HG03066 (cell line): ENCODE data around the gene MGLL.

ENCODE experiments used
- ATAC-seq: cut with Tn5 transposase; IDR thresholded peaks from one replicate; pipeline ENCODE4 v1.9.1; 2021; ENCODE audit warnings: low read depth; ENCODE audit not compliant: unreplicated experiment

MGLL gene

DNA sequence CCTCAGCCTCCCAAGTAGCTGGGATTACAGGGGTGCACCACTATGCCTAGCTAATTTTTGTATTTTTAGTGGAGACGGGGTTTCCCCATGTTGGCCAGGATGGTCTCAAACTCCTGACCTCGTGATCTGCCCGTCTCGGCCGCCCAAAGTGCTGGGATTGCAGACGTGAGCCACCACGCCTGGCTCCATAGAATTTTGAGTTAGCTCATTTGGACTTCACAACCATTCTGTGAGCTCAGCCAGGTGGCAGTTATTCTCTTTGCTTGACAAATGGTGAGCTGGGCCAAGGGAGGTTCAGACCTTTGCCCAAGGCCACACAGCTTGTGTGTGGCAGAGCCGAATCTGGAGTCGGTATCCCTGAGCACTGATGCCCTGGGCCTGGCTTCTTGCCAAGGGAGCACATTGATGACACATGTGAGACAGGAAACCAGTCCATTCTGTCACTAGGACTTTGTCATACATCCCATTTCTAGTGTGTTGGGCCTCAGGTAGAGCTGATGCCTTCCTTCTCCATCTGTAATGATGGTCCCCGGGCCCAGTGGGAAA, 175.7 kb downstream of the MGLL start:
- ATAC-seq = no peak

DNA sequence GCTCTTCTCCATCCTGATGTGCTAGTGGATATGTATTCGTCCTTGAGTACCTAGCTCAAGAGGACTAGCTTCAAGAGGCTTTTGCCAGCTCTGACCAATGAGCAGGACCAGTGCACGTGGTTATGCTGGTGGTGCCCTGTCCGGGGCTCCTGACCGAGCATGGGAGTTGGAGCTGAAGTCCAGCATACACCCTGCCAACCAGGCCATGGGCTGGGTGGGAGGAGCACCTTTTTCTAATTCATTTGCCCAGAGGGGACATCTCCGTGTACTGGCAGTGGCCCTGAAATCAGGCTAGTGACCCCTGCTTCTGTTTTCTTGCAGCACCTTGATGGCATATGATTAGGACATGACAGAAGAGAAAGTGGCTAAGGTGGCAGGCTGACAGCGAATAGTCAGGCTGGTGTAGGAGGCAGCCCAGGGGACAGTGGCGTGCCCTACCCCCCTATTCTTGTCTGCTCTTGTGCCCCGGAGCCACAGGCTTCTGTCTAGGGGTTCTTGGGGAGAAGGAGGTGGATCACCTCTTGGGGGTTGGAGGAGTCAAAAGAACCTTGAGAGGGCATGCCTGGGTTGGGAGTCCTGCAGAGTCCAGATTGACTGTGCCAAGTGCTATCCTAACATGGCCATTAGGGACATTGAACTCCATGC, 176.8 kb downstream of the MGLL start:
- ATAC-seq = no peak

DNA sequence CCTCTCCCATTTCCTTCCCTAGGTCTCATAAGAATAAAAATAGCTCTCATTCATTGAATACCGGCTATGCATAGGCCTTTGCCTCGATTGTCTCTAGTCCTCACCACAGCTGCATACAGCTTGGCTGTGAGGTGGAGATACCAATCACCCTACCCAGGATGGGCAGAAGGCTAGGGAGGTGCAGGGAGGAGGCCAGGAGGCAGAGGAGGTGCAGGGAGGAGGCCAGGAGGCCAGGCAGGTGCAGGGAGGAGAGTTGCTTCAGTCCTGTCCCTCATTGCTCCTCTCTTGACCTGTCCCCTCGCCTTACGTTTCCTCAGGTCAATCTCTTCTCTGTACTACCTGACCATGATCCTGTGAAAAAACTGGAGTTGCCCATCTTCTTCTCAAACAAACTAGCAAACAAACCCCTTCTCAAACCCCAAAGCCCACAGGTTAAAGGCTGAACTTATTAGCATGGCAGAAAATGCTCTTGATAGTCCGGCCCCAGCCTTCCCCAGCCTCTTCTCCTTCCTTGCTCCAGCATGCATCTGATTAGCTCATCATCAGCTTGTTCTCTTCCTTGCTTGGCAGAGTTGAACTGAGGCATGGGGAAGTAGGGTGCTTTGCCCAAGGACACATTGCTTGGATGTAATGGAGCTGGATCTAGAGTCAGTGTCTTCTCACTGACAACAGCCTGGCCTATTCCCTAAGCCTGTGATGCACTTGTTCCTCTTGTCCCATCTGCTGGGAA, 177.5 kb downstream of the MGLL start:
- no peak for ATAC-seq

DNA sequence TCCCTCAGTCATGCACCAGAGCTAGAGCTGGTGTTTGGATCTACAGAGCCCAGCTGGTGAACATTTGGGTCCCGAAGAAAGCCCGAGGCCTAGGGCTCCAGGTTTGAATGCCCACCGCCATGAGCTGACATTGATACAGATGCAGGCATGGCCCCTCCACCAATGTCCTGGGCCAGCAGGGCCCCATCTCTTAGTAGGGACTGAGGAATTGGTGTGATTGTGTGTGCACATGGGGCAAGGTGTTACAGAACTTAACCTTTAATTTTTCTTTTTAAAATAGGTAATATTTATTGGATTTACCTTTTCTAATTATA, 182.3 kb downstream of the MGLL start:
- ATAC-seq = no peak

DNA sequence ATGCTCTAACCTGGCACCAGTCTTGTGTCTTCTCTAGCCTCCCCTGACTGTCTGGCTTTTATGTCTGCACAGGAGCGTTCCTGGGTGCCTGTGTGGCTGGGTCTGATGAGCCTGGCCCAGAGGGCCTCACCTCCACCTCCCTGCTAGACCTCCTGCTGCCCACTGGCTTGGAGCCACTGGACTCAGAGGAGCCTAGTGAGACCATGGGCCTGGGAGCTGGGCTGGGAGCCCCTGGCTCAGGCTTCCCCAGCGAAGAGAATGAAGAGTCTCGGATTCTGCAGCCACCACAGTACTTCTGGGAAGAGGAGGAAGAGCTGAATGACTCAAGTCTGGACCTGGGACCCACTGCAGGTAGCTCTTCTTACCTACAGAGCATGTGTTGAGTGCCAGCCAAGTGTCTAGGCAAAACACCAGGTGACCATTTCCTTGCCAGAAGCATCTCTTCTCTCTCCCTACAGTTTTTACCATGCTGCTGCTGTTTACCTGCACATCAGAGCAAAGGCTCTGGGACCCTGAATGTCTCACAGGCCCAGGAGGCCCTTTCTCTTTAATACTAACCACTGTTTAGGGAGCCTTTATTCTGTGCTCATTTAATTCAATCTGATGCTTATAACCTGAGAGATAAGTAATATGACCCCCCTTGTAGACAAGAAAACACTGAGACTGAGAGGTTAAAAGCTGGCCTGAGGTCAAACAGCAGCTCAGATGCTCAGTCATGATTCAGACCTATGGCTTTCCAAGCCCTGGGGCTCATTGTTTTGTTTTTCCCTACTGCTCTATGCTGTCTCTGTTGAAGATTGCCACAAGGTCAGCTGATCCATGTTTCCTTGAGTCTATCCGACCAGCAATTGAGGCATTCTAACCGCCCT, 182.9 kb downstream of the MGLL start:
- no peak for ATAC-seq
